Natural killer cell (primary cell): ENCODE results near the gene ZNF273. TPM values are rescaled to one million over a fixed set of nuclear protein-coding genes. Genes with fewer than 3 reads are reported as not detected.
A peak's percentile ranks its signal among the peaks of the same experiment; 100 is the strongest.

Experiments
- ATAC-seq, 3 donors: fragments of 150-1000 bp in 2 of 3; fragments of 200-7000 bp in 1 of 3; cut with Tn5 transposase; 1 replicate in 1 of 3; 2 replicates in 2 of 3; pipeline ENCODE4 v1.10.0; 2021; ENCODE audit warnings: mild to moderate bottlenecking in 2 of 3, moderate library complexity in 2 of 3
- DNase-seq, 2 donors: peaks; one replicate each; pipeline versions ENCODE4 v3.0.0 to v3.0.0-alpha.2; 2013 to 2021; ENCODE audit warnings: mixed read lengths in 1 of 2
- H3K27ac ChIP-seq: one replicate; pipeline ENCODE4 v1.5.1; 2013; ENCODE audit warnings: mild to moderate bottlenecking, low read length
- H3K27me3 ChIP-seq: one replicate; pipeline ENCODE4 v1.6.1; 2013; ENCODE audit warnings: low read length; ENCODE audit not compliant: control insufficient read depth, insufficient read depth
- H3K36me3 ChIP-seq: one replicate; pipeline ENCODE4 v1.6.1; 2013; ENCODE audit warnings: low read length; ENCODE audit not compliant: control insufficient read depth, insufficient read depth
- H3K4me1 ChIP-seq: one replicate; pipeline ENCODE4 v1.6.1; 2013; ENCODE audit warnings: low read length; ENCODE audit not compliant: control insufficient read depth, insufficient read depth
- H3K4me3 ChIP-seq: one replicate; pipeline ENCODE4 v1.5.1; 2013; ENCODE audit warnings: low read length
- H3K9me3 ChIP-seq: one replicate; pipeline ENCODE4 v1.6.1; 2013; ENCODE audit warnings: low read length; ENCODE audit not compliant: control insufficient read depth, insufficient read depth
- H3K27ac Mint-ChIP-seq, 2 donors: one replicate each; pipeline ENCODE4 v1.8.0; 2022; ENCODE audit warnings: mild to moderate bottlenecking in 2 of 2, mixed read lengths in 2 of 2, moderate library complexity in 1 of 2
- H3K27me3 Mint-ChIP-seq, 2 donors: one replicate each; pipeline ENCODE4 v1.8.0; 2022; ENCODE audit warnings: low read depth in 2 of 2, mixed read lengths in 2 of 2
- H3K36me3 Mint-ChIP-seq: one replicate; pipeline ENCODE4 v1.8.0; 2022; ENCODE audit warnings: mixed read lengths
- H3K4me1 Mint-ChIP-seq, 2 donors: one replicate each; pipeline ENCODE4 v1.8.0; 2022; ENCODE audit warnings: mixed read lengths in 2 of 2
- H3K4me3 Mint-ChIP-seq: one replicate; pipeline ENCODE4 v1.8.0; 2022; ENCODE audit warnings: mild to moderate bottlenecking, moderate library complexity, mixed read lengths
- H3K9me3 Mint-ChIP-seq, 2 donors: one replicate each; pipeline ENCODE4 v1.8.0; 2022; ENCODE audit warnings: mixed read lengths in 2 of 2
- WGBS: methylation state at CpG from one replicate; pipeline ENCODE4 v1.1.7; 2013; ENCODE audit warnings: missing lambda C conversion rate; ENCODE audit not compliant: insufficient coverage; 5-methylcytosine and 5-hydroxymethylcytosine counted together
- intact Hi-C: fragments of 100-400 bp; cut with micrococcal nuclease; formaldehyde crosslinking; loops from one replicate; pipeline ENCODE4 v1.14.2; 2022
- total RNA-seq, 4 donors: library from RNA; stranded (reverse); fragments of 120-200 nt in 1 of 4; gene quantifications; one replicate each; pipeline versions ENCODE4 v1.2.3 to v1.2.4, GENCODE V29; 2013 to 2022
- TF ChIP-seq, protein P1 (sequence below): fragments of 200-600 bp; IDR thresholded peaks from one replicate; pipeline ENCODE4 v1.8.0; 2022; ENCODE audit warnings: antibody characterized with exemption

ZNF273 gene
- total RNA-seq, 3 donors from 2014 or later (not counting 1 experiment from before 2014, with no cell fraction given): 2.9 to 4.2 (median 4.0) TPM

DNA sequence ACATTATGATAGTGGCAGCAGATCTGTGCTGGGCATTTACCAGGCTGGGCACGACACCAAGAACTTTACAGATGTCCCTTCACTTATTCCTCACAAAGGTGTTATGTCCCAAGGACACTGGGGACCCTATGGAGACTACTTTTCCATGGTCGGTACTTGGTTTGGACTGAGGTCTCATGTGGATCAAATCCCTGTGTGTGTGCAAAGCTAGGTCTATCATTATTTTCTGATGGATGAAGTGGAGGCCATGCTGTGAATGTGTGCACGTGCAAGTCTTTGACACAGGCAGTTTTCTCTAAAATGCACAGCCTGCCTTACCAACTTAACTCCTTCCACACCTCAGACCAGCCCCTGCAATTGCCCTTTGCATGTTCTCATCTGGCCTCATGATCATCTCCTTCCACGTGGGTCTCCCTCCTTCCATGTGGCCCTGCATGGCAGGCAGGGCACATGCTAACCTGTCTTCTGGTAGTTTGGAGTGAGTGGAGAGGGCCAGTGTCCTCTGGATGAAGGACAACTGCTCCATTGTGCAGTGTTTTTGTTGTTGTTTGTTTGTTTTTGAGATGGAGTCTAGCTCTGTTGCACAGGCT lies 16.0 kb upstream of the ZNF273 start:
- 85% methylated on average over 4 of the region's 4 CpGs for WGBS
- peak in 1 of 2 donors; percentile 12 for DNase-seq
- Histone ChIP-seq H3K4me3 (no peak overlapping the region), H3K9me3 (no peaks in the 10 kb centered on the region), H3K27me3 (peaks cover 32% of the 10 kb centered on the region), H3K36me3 (no peaks in the 10 kb centered on the region), H3K4me1 (peaks cover 28% of the 10 kb centered on the region), H3K27ac (no peak overlapping the region)
- TF ChIP-seq, protein P1, sequence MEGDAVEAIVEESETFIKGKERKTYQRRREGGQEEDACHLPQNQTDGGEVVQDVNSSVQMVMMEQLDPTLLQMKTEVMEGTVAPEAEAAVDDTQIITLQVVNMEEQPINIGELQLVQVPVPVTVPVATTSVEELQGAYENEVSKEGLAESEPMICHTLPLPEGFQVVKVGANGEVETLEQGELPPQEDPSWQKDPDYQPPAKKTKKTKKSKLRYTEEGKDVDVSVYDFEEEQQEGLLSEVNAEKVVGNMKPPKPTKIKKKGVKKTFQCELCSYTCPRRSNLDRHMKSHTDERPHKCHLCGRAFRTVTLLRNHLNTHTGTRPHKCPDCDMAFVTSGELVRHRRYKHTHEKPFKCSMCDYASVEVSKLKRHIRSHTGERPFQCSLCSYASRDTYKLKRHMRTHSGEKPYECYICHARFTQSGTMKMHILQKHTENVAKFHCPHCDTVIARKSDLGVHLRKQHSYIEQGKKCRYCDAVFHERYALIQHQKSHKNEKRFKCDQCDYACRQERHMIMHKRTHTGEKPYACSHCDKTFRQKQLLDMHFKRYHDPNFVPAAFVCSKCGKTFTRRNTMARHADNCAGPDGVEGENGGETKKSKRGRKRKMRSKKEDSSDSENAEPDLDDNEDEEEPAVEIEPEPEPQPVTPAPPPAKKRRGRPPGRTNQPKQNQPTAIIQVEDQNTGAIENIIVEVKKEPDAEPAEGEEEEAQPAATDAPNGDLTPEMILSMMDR: no peak
- Mint-ChIP-seq H3K4me1 (peaks cover 22% of the 10 kb centered on the region in 2 donors), H3K27me3 (peaks cover 66 to 76% of the 10 kb centered on the region in 2 donors), H3K4me3 (no peak overlapping the region), H3K36me3 (no peaks in the 10 kb centered on the region), H3K27ac (no peak overlapping the region), H3K9me3 (no peaks in the 10 kb centered on the region)
- no peak for ATAC-seq
- intact Hi-C loops: no loop called here

DNA sequence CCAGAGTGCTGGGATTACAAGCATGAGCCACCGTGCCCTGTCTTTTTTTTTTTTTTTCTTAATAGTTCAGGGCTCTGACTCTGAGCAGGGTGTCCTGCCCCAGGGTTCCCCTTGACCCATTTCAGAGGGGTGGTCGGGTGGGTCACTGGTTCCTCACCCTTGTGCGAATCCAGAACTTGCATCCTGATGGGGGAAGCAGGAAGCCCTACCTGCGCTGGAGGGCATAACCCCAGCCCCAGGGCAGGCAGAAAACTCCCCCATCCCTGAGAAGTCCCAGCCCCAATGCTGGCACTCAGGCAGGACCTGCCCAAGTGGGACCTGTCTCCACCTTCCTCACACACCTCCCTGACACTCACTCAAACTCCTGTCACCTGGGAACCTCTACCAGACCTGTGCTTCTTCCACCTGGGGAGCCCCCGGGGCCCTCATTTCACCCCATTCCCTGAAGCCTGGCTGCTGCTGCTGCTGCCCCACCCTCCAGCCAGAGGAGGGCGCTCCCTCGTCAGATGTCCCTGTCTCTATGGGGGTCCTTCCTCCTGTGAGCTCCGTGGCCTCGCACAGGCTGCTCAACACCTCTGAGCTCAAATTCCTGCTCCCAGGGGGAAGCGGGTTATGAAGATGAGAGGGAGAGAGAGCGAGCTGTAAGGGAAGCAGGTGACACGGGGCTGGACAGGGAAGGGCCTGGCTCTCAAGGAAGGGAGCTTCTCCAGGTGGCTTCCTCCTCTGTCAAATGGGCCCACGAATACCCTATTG lies 15.1 kb upstream of the ZNF273 start:
- H3K4me3 ChIP-seq: peak overlapping the region; percentile 26
- no peak overlapping the region for H3K27ac ChIP-seq
- peak overlapping the region; percentile 82 for H3K4me3 Mint-ChIP-seq
- H3K4me1 Mint-ChIP-seq: peaks cover 13 to 15% of the 10 kb centered on the region in 2 donors
- 20% methylated on average over 12 of the region's 13 CpGs for WGBS
- H3K27me3 ChIP-seq: peaks cover 29% of the 10 kb centered on the region
- H3K27me3 Mint-ChIP-seq: peaks cover 66 to 73% of the 10 kb centered on the region in 2 donors
- peak overlapping the region in 1 of 2 donors; percentile 46 for H3K27ac Mint-ChIP-seq
- TF ChIP-seq, protein P1: peak; percentile 39
- no peaks in the 10 kb centered on the region for H3K9me3 ChIP-seq
- intact Hi-C loops: no loop called here
- peaks cover 20% of the 10 kb centered on the region for H3K4me1 ChIP-seq
- no peaks in the 10 kb centered on the region for H3K9me3 Mint-ChIP-seq
- peak; percentile 58 to 76 (median 73) for ATAC-seq
- DNase-seq: peak; percentile 27 to 65
- no peaks in the 10 kb centered on the region for H3K36me3 Mint-ChIP-seq
- H3K36me3 ChIP-seq: no peaks in the 10 kb centered on the region

DNA sequence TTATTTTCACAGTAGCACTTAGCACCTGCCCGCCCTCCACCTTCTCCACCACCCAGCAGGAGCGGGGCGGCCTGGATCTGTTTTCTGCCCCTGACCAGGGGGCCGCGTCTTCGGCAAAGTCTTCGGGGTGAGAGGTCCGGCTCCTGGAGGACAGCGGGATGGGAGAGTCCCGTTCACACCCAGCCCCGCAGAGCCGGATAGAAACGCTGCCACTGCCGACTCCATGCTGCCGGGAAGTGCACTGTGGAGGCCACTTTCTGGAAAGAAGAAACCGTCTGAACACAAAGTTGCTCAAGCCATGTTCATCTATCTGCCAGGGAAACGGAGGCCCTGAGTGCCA lies 14.5 kb upstream of the ZNF273 start:
- H3K36me3 Mint-ChIP-seq: no peaks in the 10 kb centered on the region
- WGBS: 3% methylated on average over 17 of the region's 17 CpGs
- peaks cover 64 to 72% of the 10 kb centered on the region in 2 donors for H3K27me3 Mint-ChIP-seq
- peak in 1 of 2 donors; percentile 25 for DNase-seq
- no peaks in the 10 kb centered on the region for H3K9me3 Mint-ChIP-seq
- peak overlapping the region; percentile 26 for H3K4me3 ChIP-seq
- peaks cover 25% of the 10 kb centered on the region for H3K27me3 ChIP-seq
- no peak overlapping the region for H3K27ac ChIP-seq
- peak in 2 of 3 donors; percentile 22 to 40 for ATAC-seq
- peaks cover 19% of the 10 kb centered on the region for H3K4me1 ChIP-seq
- intact Hi-C loops: no loop called here
- peaks cover 11 to 12% of the 10 kb centered on the region in 2 donors for H3K4me1 Mint-ChIP-seq
- H3K9me3 ChIP-seq: no peaks in the 10 kb centered on the region
- TF ChIP-seq, protein P1: no peak
- no peaks in the 10 kb centered on the region for H3K36me3 ChIP-seq
- peak overlapping the region in 1 of 2 donors; percentile 46 for H3K27ac Mint-ChIP-seq
- H3K4me3 Mint-ChIP-seq: peak overlapping the region; percentile 82
